Measurements from ENCODE around the gene TIPRL. TPM values are rescaled to one million over a fixed set of nuclear protein-coding genes. Genes with fewer than 3 reads are reported as not detected.
A peak's percentile ranks its signal among the peaks of the same experiment; 100 is the strongest.

The TIPRL gene
- total and polyA plus RNA-seq, 2 experiments from 2014 or later = 44.2 to 47.6 TPM

GRCh38 chr1:168172250-168172915, 6.4 kb upstream of the TIPRL start:
- no peaks in the 10 kb centered on the region for H3K36me3 ChIP-seq (replicated peaks; ENCODE audit: insufficient read depth, low read depth)
- TF ChIP-seq CTCF (IDR thresholded peaks at IDR 0.05; ENCODE audit: poor library complexity) (no peak), EZH2 (IDR thresholded peaks at IDR 0.05; ENCODE audit: borderline replicate concordance) (no peak), EZH2phosphoT487 (IDR thresholded peaks at IDR 0.05; ENCODE audit: low read depth, severe bottlenecking, unreplicated experiment) (no peak)
- no peaks in the 10 kb centered on the region for H3K79me2 ChIP-seq
- no peak overlapping the region for H3K4me3 ChIP-seq
- no peak for DNase-seq (ENCODE audit: low spot score)
- 91% methylated on average over 3 of the region's 3 CpGs for WGBS (ENCODE audit: low lambda C conversion rate, missing lambda C conversion rate)
- H3K4me1 ChIP-seq (ENCODE audit: insufficient read depth) = no peaks in the 10 kb centered on the region
- no peak overlapping the region for H3K27ac ChIP-seq
- no peaks in the 10 kb centered on the region for H3K9me2 ChIP-seq (replicated peaks; ENCODE audit: insufficient read depth)
- H3K4me2 ChIP-seq = no peak overlapping the region
- no peaks in the 10 kb centered on the region for H3K9me3 ChIP-seq (ENCODE audit: low read depth)
- no peak overlapping the region for H2AFZ ChIP-seq
- no peaks in the 10 kb centered on the region for H3K27me3 ChIP-seq
- no peaks in the 10 kb centered on the region for H4K20me1 ChIP-seq (ENCODE audit: insufficient read depth, poor library complexity, severe bottlenecking)

- no peaks in the 10 kb centered on the region for H3K9me3 ChIP-seq (ENCODE audit: low read depth)
- H3K79me2 ChIP-seq = peaks cover 34% of the 10 kb centered on the region
- 72% methylated on average over 5 of the region's 5 CpGs for WGBS (ENCODE audit: low lambda C conversion rate, missing lambda C conversion rate)
- H3K4me1 ChIP-seq (ENCODE audit: insufficient read depth) = no peaks in the 10 kb centered on the region
- peak overlapping the region; percentile 55 for H3K4me2 ChIP-seq
- no peaks in the 10 kb centered on the region for H3K36me3 ChIP-seq (replicated peaks; ENCODE audit: insufficient read depth, low read depth)
- H3K9me2 ChIP-seq (replicated peaks; ENCODE audit: insufficient read depth) = no peaks in the 10 kb centered on the region
- H3K27ac ChIP-seq = peak overlapping the region; percentile 90
- no peak for DNase-seq (ENCODE audit: low spot score)
- peak overlapping the region; percentile 48 for H2AFZ ChIP-seq
- no peak overlapping the region for H3K4me3 ChIP-seq
- TF ChIP-seq EZH2 (IDR thresholded peaks at IDR 0.05; ENCODE audit: borderline replicate concordance) (no peak), EZH2phosphoT487 (IDR thresholded peaks at IDR 0.05; ENCODE audit: low read depth, severe bottlenecking, unreplicated experiment) (no peak), CTCF (IDR thresholded peaks at IDR 0.05; ENCODE audit: poor library complexity) (no peak)
- no peaks in the 10 kb centered on the region for H3K27me3 ChIP-seq
- H4K20me1 ChIP-seq (ENCODE audit: insufficient read depth, poor library complexity, severe bottlenecking) = no peaks in the 10 kb centered on the region
These were observed 530 bp upstream of the TIPRL start for GRCh38 chr1:168178227-168178637.

- H3K4me3 ChIP-seq = peak overlapping the region; percentile 41
- H3K9me2 ChIP-seq (replicated peaks; ENCODE audit: insufficient read depth) = no peaks in the 10 kb centered on the region
- DNase-seq (ENCODE audit: low spot score) = peak; percentile 23
- H3K4me2 ChIP-seq = peak overlapping the region; percentile 84
- 7% methylated on average over 20 of the region's 20 CpGs for WGBS (ENCODE audit: low lambda C conversion rate, missing lambda C conversion rate)
- no peaks in the 10 kb centered on the region for H4K20me1 ChIP-seq (ENCODE audit: insufficient read depth, poor library complexity, severe bottlenecking)
- H3K9me3 ChIP-seq (ENCODE audit: low read depth) = no peaks in the 10 kb centered on the region
- H3K27me3 ChIP-seq = no peaks in the 10 kb centered on the region
- peaks cover 48% of the 10 kb centered on the region for H3K79me2 ChIP-seq
- no peaks in the 10 kb centered on the region for H3K4me1 ChIP-seq (ENCODE audit: insufficient read depth)
- H2AFZ ChIP-seq = peak overlapping the region; percentile 52
- H3K36me3 ChIP-seq (replicated peaks; ENCODE audit: insufficient read depth, low read depth) = no peaks in the 10 kb centered on the region
- peak overlapping the region; percentile 90 for H3K27ac ChIP-seq
- TF ChIP-seq CTCF (IDR thresholded peaks at IDR 0.05; ENCODE audit: poor library complexity) = no peak
- no peak for TF ChIP-seq EZH2phosphoT487 (IDR thresholded peaks at IDR 0.05; ENCODE audit: low read depth, severe bottlenecking, unreplicated experiment)
- TF ChIP-seq EZH2 (IDR thresholded peaks at IDR 0.05; ENCODE audit: borderline replicate concordance) = no peak
These were observed 831 bp downstream of the TIPRL start for GRCh38 chr1:168179438-168180147.
